22Rv1 (cell line): ENCODE measurements around the gene CDA.

ENCODE experiments used
- H3K27ac ChIP-seq: fragments of 450-650 bp; 2 replicates; pipeline ENCODE4 v1.5.1; 2017
- ZFX ChIP-seq: fragments of 450-650 bp; IDR thresholded peaks from 2 replicates; pipeline ENCODE4 v1.6.1; 2017; ENCODE audit warnings: antibody characterized with exemption, borderline replicate concordance
- TF ChIP-seq, protein P1 (sequence below): fragments of 450-650 bp; IDR thresholded peaks from 2 replicates; pipeline ENCODE4 v1.5.1; 2017; ENCODE audit warnings: mild to moderate bottlenecking

CDA gene

DNA sequence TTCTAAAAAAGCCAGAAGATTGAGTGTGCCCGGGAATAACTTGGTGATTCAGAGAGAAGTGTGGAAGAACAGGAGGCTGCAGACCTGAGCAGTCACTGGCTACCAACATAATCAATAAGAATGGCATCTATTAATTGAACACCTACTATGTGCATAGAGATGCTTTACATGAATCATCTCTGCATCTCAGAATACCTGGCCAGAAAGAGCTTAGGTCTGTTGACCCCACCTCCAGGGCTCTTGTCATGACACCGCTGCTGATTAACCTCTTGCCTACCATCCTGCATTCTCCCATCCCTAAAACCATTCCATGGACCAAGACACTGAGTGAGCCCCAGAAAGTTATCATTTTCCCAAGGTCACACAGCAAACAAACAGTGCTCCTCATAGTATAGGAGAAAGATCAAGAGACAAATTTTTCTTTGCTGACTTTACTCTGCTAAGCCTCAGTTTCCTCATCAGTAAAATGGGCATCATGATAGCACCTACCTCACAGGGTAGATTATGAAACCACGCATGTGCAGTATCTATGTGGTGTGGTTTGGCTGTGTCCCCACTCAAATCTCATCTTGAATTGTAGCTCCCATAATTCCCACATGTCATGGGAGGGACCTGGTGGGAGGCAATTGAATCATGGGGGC lies 28.1 kb downstream of the CDA start:
- no peak for TF ChIP-seq ZFX
- TF ChIP-seq, protein P1, sequence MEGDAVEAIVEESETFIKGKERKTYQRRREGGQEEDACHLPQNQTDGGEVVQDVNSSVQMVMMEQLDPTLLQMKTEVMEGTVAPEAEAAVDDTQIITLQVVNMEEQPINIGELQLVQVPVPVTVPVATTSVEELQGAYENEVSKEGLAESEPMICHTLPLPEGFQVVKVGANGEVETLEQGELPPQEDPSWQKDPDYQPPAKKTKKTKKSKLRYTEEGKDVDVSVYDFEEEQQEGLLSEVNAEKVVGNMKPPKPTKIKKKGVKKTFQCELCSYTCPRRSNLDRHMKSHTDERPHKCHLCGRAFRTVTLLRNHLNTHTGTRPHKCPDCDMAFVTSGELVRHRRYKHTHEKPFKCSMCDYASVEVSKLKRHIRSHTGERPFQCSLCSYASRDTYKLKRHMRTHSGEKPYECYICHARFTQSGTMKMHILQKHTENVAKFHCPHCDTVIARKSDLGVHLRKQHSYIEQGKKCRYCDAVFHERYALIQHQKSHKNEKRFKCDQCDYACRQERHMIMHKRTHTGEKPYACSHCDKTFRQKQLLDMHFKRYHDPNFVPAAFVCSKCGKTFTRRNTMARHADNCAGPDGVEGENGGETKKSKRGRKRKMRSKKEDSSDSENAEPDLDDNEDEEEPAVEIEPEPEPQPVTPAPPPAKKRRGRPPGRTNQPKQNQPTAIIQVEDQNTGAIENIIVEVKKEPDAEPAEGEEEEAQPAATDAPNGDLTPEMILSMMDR = no peak
- no peak overlapping the region for H3K27ac ChIP-seq

DNA sequence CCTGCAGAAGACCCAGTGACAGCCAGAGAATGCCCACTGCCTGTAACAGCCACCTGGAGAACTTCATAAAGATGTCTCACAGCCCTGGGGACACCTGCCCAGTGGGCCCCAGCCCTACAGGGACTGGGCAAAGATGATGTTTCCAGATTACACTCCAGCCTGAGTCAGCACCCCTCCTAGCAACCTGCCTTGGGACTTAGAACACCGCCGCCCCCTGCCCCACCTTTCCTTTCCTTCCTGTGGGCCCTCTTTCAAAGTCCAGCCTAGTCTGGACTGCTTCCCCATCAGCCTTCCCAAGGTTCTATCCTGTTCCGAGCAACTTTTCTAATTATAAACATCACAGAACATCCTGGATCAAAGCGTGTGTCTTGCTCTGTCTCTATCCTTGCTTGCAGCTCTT lies 29.7 kb downstream of the CDA start:
- no peak overlapping the region for H3K27ac ChIP-seq
- no peak for TF ChIP-seq ZFX

DNA sequence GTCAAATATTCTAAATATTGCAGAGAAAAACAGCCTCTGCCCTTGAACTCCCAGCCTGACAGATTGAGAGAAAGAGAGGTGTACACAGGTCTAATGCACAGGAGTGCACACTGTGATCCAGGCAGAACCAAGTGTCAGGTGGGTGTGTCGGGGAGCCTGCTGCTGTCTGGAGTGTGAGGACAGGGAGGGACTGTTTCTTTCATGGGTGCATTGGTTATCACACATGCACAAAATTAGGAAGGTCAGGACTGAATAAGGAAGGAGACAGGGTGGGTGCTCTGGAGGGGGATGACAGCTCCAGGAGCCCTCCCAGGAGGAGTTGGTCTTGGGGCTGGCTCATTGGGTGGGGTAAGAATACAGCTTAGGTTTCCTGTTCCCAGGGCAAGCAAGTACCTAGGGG lies 31.1 kb downstream of the CDA start:
- no peak overlapping the region for H3K27ac ChIP-seq
- no peak for TF ChIP-seq ZFX
- TF ChIP-seq, protein P1 = no peak

DNA sequence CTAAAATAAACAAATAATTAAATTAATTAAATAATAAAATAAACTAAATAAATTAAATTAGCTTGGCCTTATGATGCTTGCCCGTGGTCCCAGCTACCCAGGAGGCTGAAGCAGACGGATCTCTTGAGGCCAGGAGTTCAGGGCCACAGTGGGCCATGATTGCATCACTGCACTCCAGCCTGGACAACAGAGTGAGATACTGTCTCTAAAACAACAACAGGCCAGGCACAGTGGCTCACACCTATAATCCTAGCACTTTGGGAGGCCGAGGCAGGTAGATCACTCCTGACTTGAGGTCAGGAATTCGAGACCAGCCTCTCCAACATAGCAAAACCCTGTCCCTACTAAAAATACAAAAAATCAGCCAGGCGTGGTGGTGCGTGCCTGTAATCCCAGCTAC lies 32.1 kb downstream of the CDA start:
- TF ChIP-seq, protein P1 = no peak
- no peak for TF ChIP-seq ZFX
- no peak overlapping the region for H3K27ac ChIP-seq

DNA sequence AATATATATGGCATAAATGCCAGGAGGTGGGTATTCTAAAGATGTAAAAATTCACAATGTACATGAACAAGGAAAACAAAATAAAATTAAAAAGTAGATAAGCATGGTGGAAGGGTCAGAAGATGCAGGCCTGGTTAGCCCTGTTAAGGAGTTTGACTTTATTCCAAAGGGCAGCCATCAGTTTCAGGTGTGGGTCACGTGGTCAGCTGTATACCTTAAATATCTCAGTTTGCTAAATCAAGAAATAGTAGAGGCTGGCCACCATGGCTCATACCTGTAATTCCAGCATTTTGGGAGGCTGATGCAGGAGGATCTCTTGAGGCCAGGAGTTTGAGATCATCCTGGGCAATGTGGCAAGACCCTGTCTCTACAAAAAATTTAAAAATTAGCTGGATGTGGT lies 35.8 kb downstream of the CDA start:
- no peak for TF ChIP-seq ZFX
- TF ChIP-seq, protein P1 = no peak
- H3K27ac ChIP-seq = no peak overlapping the region

DNA sequence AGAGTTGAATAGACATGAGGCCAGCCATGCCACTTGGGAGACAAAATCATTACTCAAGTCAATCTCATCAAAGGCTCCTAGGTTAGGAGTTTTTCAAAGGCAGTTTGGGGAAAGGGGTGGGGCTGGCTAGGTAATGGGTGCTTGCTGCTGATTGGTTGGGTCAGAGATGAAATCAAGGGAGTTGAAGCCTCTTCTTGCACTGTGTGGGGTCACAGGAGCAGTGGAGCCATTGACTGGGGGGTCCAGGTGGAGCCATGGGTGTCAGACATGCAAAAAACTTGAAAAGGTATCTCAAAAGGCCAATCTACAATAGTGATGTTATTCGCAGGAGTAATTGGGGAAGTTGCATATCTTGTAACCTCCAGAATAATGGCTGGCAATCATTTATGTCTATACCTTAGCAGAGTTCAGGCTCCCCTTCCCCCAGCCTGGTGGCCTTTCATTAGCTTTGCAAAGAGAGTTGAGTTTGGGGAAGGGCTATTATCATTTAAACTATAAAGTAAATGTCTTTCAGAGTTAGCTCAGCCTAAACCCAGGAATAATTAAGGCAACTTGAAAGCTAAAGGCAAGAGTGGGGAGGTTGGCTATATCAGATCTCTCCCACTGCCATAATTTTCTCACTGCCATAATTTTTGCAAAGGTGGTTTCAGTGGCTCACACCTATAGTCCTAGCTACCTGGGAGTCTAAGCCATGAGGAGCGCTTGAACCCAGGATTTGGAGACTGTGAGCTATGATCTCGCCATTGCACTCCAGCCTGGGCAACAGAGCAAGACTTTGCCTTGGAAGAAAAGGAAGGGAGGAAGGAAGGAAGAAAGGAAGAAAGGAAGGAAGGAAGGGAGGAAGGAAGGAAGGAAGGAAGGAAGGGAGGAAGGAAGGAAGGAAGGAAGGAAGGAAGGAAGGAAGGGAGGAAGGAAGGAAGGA lies 36.5 kb downstream of the CDA start:
- TF ChIP-seq, protein P1 = no peak
- TF ChIP-seq ZFX = no peak
- H3K27ac ChIP-seq = no peak overlapping the region

DNA sequence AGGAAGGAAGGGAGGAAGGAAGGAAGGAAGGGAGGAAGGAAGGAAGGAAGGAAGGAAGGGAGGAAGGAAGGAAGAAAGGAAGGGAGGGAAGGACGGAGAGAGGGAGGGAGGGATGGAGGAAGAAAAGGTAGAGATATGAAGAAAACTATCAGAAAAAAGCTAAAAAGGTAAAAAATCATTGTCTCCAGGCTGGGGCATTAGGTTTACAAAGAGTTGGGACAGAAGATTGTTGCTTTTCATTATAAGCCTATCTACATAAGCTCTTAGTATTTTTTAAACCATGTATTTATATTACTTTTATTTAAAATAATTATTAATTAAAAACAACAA lies 37.2 kb downstream of the CDA start:
- H3K27ac ChIP-seq = no peak overlapping the region
- TF ChIP-seq ZFX = no peak
- TF ChIP-seq, protein P1 = no peak

DNA sequence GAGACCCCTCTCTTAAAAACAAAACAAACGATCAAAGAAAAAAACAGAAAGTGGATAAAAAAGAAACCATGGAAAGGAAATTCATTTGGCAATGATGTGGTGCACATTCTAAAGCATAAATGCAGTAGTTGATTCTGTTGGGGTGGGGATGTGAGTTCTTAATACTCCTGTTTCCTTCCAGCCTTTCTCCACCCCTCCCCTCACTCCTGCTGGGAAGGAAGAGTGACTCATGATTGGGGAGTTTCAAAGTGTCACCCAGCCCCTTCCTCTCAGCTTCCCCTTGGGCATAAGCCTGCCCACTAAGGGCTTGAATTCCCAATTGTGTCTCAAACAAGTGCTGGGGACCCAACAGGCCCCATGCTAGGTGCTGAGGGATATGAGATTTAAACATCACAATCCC lies 37.6 kb downstream of the CDA start:
- TF ChIP-seq ZFX = no peak
- TF ChIP-seq, protein P1 = no peak
- no peak overlapping the region for H3K27ac ChIP-seq
